Ammon's horn (tissue), 1 donor: ENCODE measurements around the gene ANKS4B.

ENCODE experiments used
- DNase-seq: peaks from one replicate; pipeline ENCODE4 v3.0.0-alpha.2; 2016; ENCODE audit warnings: low spot score

The ANKS4B gene

GRCh38 chr16:21300309-21301167 is 67.0 kb downstream of the ANKS4B start:
- peak; percentile 96 for DNase-seq

GRCh38 chr16:21301168-21301894 is 67.8 kb downstream of the ANKS4B start:
- peak; percentile 51 for DNase-seq

- DNase-seq = no peak
Measured at GRCh38 chr16:21301895-21302291, 68.4 kb downstream of the ANKS4B start.

- no peak for DNase-seq
Measured at GRCh38 chr16:21302454-21302853, 69.0 kb downstream of the ANKS4B start.

- DNase-seq = no peak
Measured at GRCh38 chr16:21302898-21303528, 69.5 kb downstream of the ANKS4B start.
